COLO829 (cell line): ENCODE results near the gene DCHS1.
A peak's percentile ranks its signal among the peaks of the same experiment; 100 is the strongest.
"Not testable (repeated sequence)": the region's sequence is repeated elsewhere in the genome, so short reads cannot be mapped to it uniquely, and the experiment has no call there.

ENCODE experiments used
- DNase-seq: peaks from one replicate; pipeline ENCODE4 v3.0.0; 2012; ENCODE audit warnings: low spot score

Gene DCHS1

DNA sequence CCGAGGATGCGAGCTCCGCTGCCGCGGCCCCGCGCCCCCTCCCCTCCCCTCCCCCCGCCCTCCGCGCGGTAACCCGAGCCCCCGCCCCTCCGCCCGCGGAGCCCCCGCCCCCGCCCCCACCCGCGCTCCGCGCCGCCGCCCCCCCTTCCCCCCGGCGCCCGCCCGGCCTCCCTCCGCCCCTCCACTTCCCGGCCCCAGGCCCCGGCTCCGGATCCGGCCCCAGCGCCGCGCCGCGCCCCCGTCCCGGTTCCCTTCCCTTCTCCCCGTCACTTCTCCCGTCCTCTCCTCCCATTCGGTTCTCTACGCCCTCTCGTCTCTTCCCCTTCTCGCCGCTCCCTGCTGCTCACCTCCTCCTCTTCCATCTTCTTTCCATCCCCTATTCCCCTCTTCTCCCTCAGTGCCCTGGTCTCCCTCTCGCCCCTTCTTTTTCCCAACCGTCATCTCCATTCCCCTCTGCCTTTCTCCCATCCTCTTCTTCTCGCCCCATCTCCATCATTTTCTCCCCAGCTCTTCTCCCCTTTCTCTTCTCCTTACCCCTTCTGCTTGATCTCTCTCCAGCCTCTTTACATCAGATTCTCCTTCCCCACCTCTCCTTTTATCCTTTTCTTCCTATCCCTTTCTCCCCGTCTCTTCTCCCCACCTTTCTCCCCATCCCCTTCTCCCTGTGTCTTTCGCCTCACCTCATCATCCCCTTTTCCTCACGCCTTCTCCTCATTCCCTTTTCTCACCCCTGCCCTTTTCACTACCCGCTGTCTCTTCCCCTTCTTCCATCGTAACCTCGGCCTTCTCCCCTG, at the start of gene DCHS1:
Gene DCHS1, minus strand, starts transcription at position 20 of the 794 bp plus-strand sequence. CDS start 14,196 bp downstream, outside the sequence.
- no peak for DNase-seq

- DNase-seq, result peak; percentile 91
These were observed 47.8 kb upstream of the DCHS1 start for GRCh38 chr11:6703247-6704063.

GRCh38 chr11:6701955-6702354, 46.3 kb upstream of the DCHS1 start:
- not testable (repeated sequence) for DNase-seq

- peak; percentile 74 for DNase-seq
These were observed 39.8 kb upstream of the DCHS1 start for GRCh38 chr11:6695377-6695776.

DNA sequence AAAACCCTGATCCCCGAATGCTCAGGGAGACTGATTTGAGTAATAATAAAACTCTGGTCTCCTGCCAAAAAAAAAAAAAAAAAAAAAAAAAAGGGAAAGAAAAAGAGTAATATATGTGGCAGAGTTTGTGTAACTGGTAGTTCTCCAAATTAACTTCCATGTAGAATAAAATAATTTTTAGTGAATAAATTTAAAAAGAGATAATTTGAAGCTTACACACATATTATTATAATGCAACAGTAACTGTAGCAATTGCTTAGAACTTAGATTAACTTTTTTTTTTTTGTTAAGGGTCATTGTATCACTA, 38.6 kb upstream of the DCHS1 start:
- DNase-seq, result no peak

DNA sequence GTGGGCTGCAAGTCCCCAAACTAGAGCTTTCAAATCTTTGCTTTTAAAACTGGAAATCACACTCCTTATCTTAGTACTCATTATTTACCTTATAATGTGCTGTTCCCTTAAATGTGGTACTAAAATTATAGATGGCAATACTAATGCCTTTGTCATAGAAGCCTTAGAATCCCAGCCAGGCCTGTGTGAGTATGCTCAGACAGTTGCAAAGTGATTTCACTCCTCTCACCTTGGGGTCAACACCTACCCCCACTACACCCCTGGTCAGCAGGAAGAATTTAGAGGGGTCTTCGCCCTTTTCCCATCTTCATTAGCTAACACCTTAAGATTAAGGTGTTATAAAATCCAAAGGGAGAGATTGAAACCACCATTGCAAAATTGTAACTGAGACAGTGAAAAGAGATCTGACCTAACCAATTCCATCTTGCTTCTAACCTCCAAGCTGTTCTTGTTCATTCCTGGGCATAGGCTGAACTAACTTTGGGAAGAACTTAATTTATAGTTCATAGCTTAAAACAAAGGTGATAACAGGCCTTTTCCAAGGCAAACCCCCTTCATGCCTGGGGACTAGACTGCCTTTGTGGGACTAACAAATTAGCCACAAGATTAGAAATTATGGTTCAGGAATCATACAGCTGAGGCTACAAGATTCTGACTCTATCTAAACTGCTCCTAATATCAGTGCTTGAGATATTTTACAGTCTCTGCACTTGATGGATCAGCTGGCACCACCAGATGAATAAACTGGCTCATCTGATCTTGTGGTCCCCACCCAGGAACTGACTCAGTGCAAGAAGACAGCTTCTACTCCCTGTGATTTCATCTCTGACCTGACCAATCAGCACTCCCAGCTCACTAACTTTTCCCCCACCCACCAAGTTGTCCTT, 38.0 kb upstream of the DCHS1 start:
- no peak for DNase-seq

GRCh38 chr11:6692128-6692527, 36.5 kb upstream of the DCHS1 start:
- DNase-seq, result no peak

- not testable (repeated sequence) for DNase-seq
These were observed 35.0 kb upstream of the DCHS1 start for GRCh38 chr11:6690431-6691132.

DNA sequence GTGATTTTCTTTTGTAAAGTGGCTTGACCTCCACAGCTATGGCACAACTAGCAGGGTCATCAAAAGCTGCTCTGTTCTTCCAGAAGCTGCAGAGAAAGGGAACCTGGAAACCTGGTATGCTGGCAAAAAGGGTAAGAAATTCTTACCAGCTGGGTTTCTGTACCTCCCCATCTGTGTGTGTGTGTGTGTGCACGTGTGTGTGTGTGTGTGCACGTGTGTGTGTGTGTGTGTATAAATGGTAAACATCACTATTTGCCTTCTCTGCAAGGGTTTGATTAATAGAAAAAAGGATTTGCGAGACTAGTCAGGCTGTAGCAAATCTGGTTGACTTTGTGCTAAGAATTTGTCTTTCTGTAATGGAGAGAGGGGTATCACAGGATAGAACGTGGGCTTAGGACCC, 32.3 kb upstream of the DCHS1 start:
- DNase-seq, result no peak

GRCh38 chr11:6686006-6686405, 30.4 kb upstream of the DCHS1 start:
- DNase-seq, result no peak

- not testable (repeated sequence) for DNase-seq
These were observed 28.5 kb upstream of the DCHS1 start for GRCh38 chr11:6684068-6684467.

DNA sequence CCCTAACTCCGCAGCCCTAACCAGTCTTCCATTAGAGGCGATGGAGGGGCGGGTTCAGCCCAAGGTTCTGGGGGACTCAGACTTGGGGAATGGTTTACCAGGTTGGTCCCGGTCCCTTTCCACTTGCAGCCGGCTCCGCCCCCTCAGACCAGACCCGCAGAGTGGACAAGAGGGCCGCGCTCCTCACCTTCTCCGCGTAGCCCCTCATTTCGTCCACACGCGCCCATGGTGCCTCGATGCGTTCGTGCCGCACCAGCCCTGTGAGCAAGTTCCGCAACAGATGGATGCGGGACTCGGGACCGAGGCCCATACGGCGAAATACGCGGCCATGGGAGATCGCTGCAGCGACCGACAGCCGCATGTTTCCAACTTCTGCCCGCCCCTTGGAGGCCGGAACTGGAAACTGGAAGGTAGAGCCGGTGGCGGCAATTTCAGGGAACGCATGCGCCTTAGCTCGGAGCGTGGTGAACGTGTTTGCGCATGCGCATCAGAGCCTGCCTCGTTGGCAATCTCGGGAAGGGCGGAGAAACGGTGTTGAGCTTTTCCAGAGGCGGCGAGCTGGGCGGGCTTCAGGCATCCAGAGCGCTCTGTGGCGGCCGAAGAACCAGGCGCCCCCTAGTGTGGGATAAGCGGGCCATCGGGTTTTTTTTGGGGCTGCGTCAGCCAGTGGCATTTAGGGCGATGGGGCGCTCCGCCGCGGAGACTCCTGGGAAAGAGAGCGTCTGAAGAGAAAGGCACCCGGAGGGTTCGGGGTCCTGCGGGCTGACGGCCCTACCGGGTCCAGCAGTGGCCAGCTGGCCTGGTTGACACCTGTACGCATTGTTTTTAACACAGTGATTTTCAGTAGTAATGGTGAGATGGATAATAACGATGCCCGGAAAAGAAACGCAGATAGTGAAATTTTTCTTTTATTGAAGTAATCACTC, 27.6 kb upstream of the DCHS1 start, which contains the start of gene MRPL17:
Gene MRPL17, minus strand, starts transcription at position 405 of the 926 bp plus-strand sequence. Its CDS starts 44 bp downstream, at position 361.
- peak; percentile 100 for DNase-seq

GRCh38 chr11:6682591-6682935, 27.0 kb upstream of the DCHS1 start:
- no peak for DNase-seq

DNA sequence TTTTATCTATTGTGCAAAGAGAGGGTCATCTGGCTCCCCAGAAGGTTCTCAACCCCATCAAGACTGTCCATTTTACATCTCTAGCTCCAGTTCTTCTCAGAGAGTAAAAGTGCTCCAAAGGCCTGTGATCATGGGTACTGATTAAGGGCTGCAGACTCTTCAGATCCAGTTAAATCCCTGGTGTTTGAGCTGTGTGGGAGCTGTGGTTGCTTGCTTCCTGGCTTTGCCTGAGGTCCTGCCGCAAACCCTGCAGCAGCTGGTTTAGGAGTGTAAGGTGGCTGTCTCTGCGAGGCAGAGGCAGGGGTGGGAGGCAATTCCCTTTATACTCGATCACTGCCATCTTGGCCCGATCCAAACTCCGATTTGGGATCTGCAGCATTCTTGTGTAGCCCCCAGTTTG, 26.3 kb upstream of the DCHS1 start:
- DNase-seq, result no peak

- DNase-seq, result peak; percentile 51
These were observed 25.9 kb upstream of the DCHS1 start for GRCh38 chr11:6681505-6681904.

DNA sequence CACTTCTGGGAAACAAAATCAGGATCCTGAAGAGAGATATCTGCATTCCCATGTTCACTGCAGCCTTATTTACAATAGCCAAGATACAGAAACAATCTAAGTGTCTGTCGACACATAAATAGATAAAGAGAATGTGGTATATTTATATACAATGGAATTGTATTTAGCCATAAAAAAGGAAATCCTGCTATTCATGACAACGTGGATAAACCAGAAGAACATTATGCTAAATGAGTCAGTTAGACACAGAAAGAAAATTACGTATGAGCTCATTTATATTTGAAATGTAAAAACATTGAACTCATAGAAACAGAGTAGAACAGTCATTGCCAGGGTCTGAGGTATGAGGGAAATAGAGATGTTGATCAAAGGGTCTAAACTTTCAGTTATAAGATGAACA, 21.4 kb upstream of the DCHS1 start:
- no peak for DNase-seq

GRCh38 chr11:6674862-6675261, 19.3 kb upstream of the DCHS1 start:
- no peak for DNase-seq

- no peak for DNase-seq
These were observed 18.6 kb upstream of the DCHS1 start for GRCh38 chr11:6674219-6674597.

GRCh38 chr11:6673523-6674218, 18.1 kb upstream of the DCHS1 start:
- no peak for DNase-seq

DNA sequence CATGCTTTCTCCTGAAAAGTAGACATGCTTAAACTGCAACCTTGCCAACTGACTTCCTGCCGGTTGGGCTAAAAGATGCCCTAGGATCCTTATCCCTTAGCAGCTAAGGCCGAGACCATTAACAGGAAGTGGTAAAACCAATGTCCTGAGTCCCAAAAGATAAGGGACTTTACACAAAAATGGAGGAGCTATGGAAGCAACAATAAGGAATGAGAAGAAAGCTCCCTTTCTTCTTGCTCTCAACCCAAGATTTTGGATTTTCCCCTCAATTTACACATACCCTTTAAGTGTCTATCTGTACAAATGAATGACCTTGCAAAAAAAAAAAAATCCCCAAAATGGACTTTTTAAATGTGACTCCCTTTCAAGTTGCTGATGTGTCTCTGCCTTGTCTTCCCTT, 16.4 kb upstream of the DCHS1 start:
- DNase-seq, result no peak
